ENCODE data around the gene ST3GAL5.

The ST3GAL5 gene

DNA sequence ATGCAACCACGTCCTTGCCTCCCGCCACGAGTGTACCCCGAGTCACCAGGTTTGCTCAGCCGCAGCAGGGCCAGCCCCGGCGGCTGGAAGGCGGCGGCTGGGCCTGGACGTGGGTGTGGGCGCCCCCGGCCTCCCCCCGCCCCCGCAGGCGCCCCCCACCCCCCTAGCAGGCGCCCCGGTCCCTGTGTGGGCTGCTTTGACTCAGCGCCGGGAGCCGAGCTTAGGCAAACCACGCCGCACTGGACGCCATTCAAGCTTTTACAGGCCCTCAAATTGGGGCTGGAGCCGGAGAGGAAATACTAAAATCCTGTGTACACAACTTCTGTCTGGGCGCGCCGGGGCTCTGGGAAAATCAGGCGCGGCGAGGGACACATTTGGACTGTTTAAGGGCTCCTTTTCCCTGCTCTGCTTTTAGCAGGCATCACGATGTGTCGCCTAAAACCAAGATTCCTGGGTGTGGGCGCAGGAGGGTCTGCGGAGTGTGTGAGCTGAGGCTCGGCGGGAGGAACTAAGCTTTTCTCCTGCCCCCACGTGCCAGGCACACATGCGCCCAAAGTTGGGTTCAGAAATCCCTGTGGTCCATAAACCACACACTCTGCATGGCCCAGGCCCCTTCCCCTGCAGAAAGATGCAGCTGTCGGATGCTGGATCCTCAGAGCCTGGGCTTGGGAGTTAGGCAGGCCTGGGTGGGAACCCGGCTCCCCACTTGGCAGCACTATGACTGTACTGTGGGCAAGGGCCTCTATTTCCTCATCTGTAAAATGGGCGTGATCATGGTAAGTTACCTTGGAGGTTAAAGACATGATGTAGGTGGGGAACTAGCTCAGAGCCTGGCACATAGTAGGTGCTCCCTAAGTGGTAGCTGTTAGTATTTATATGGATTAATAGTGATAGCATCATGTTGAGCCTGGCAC is 77.4 kb downstream of the ST3GAL5 start:
- DNase-seq (ENCODE audit: low read depth in 2 of 3, low spot score in 2 of 3), result no peak

DNA sequence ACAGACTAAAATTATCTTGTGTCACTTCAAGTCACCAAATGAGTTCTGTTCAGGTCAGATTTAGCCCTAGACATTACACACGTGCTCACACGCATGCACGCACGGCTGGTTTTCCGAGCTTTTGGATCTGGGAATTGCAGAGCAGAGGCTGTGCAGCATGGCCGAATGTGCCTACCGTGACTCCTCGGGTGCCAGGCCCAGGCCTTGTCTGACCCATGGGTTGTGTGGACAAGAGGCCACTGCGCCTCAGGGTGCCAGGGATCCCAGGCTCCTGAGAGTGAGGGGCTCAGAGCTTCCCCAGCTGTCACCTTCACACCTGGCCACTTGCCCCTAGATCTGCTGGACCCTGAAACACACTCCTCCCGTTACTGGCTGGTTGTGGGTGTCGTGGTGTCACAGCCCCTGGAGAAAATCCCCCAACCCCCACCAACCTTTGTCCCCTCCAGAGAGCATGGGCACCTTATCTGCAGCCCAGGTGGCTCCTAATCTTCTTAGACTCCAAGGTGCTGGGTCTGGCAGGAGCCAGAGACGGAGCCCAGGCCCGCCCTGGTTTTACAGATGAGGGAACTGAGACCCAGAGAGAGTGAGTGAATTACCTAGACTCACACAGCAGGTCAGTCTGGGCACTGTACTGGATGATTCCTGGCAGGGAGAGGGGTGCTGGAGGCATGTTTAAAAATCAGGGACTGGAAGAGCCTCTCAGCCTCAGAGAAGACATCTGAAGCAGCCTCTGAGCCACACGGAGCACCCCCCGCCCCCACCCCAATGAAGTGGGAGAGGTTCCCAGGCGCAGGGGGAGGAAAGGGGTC is 78.2 kb downstream of the ST3GAL5 start:
- DNase-seq (ENCODE audit: low read depth in 2 of 3, low spot score in 2 of 3), result no peak

DNA sequence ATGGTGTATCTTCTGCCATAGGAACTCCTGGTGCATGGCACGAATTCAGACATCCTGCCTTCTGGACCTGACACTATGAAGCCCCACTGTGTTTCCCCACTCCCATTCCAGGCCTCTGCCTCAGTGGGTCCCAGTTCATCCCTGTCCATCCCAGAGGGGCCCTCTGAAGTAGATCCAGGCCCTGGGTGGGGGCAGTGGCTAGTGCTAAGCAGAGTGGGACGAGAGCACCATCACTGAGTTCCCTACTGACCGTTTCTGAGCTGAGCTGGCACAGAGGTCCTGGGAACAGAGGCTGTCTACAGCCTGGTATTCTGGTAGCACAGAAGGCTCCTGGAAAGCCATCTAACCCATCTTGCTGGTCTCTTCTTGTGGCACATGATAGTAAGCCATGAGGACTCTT is 81.0 kb downstream of the ST3GAL5 start:
- DNase-seq (ENCODE audit: low read depth in 2 of 3, low spot score in 2 of 3), result no peak

DNA sequence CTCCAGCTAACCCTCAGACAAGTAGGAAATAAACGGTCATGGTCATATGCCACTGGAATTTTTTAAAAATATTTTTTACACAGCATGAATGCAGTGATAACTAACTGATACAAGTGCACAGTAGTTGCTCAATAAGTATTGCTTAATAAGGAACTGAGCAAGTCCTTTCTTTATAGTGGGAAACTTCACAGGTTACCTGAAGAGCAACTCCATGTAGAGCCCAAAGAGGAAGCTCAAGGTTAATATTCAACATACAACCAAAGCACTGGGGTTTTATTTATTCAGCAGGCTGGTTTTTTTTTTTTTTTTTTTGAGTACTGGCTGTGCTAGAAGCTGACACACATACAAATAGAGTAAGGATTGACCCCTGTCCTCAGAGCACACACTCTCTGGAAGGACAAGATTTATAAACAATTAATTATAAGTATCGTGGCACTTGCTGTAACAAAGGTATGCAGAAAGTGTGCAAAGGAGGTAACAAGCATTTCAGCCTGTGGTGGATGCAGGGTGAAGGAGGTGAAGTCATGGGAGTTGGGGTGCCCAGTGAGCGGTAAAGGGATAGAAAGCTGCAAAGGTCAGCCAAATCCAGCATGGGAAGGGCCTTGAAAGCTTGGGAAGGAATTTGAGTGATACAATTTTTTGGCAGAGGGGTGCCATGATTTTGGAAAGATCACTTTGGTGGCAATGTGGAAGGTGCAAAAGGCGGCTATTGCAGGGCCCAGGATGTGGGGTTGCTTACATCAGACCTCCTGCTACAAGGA is 82.3 kb downstream of the ST3GAL5 start:
- DNase-seq (ENCODE audit: low read depth in 2 of 3, low spot score in 2 of 3), result no peak

DNA sequence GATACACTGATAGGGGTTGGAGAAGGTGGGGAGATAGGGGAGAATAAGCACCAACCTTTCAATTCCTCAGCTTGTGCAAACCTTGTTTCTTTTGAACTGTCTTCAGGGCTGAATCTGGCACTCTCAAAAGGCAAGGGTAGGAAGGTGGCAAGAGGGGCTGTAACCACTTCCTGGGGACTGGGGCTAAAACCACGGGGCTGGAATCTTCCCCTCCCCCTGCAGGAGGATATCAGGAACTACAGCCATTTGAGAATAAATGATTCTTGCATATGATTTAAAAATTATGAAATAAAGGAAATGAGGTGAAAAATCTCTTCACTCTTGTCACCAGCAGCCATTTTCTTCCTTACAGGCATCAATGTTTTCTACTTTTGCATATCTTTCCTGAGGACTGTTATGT is 84.2 kb downstream of the ST3GAL5 start:
- no peak for DNase-seq (ENCODE audit: low read depth in 2 of 3, low spot score in 2 of 3)

DNA sequence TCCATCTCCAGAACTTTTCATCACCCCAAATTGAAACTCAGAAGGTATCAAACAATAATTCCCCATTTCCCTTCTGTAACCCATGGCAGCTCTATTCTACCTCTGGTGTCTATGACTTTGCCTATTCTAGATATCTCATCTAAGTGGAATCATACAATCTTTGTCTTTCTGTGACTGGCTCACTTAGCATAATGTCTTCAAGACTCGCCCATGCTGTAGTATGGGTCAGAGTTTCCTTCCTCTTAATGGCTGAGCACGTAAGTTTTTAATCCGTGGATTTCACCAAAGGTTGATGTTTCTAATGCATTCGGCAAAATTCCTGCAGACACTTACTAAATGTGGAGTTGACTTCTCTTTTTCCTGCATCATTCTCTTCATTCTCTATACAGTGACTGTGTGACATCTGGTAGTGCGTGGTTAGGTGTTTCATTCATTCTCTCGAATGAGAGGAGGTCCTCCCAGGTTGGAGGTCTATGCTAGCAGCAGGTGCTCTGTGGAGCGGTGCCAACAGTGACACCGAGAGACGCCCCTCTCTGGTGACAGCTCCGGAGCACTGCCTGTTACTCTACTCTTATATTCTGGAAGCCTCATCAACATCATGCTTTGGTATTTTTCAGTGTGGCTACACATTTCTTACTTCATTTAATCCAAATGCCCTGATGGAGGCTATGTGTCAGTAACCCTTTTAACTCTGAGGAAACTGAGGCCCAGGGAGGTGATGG is 84.9 kb downstream of the ST3GAL5 start:
- DNase-seq (ENCODE audit: low read depth in 2 of 3, low spot score in 2 of 3), result no peak

DNA sequence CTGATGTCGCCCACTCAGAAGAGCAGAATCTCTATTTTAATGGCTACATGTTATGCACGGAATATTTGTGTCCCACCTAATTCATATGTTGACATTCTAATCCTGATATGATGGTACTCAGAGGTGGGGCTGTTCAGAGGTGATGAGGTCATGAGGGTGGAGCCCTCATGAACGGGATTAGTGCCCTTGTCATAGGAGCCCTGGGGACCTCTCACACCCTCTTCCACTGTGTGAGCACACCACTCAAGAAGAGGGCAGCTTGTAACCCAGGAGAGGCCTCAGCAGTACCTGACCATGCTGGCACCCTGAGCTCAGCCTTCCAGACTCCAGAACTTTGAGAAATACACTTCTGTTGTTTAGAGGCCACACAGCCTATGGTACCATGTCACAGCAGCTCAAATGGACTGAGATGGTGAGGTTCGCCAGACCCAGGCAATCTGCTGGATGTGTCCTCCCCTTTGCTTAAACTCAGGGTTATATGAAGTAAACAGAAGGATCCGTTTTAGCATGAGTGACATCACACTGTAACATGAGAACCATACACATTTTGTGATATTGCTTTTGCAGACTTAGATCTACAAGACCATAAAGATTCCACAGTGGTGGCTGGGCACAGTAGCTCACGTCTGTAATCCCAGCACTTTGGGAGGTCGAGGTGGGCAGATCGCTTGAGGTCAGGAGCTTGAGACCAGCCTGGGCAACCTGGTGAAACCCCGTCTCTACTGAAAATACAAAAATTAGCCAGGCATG is 86.3 kb downstream of the ST3GAL5 start:
- no peak for DNase-seq (ENCODE audit: low read depth in 2 of 3, low spot score in 2 of 3)

DNA sequence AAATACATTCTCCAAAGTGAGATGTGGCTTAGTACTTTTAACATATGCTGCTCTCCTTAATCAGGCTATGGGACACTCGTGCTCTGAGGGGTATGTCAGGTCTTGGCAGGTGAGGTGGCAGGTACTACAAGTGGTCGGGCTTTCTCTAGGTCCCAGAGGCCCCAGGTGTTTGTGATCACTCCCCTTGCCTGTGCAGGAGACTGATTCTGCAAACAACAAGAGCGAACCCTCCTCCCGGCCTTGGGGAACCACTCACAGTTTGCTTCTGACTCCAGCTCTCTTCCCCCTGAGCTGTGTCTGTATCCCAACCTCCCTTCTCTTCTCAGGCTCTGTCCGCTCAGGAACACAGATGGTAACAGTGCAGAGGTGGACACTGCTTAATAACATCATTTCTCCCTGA is 86.9 kb downstream of the ST3GAL5 start:
- no peak for DNase-seq (ENCODE audit: low read depth in 2 of 3, low spot score in 2 of 3)

DNA sequence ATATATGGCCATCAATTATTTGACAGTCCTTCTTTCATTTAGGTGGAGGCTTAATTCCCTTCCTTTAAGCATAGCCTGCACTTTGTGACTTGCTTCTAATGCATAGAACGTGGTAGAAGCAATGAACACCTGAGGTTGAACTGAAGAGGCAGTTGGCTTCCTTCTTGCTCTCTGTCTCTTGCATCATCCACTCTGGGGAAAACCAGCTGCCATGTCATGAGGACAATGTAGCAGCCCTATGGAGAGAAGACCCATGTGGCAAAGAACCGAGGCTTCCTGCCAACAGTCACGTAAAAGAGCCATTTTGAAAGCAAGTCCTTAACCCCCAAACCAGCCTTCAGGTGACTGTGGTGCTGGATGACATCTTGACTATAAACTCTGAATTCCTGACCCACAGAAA is 88.2 kb downstream of the ST3GAL5 start:
- DNase-seq (ENCODE audit: low read depth in 2 of 3, low spot score in 2 of 3), result no peak

DNA sequence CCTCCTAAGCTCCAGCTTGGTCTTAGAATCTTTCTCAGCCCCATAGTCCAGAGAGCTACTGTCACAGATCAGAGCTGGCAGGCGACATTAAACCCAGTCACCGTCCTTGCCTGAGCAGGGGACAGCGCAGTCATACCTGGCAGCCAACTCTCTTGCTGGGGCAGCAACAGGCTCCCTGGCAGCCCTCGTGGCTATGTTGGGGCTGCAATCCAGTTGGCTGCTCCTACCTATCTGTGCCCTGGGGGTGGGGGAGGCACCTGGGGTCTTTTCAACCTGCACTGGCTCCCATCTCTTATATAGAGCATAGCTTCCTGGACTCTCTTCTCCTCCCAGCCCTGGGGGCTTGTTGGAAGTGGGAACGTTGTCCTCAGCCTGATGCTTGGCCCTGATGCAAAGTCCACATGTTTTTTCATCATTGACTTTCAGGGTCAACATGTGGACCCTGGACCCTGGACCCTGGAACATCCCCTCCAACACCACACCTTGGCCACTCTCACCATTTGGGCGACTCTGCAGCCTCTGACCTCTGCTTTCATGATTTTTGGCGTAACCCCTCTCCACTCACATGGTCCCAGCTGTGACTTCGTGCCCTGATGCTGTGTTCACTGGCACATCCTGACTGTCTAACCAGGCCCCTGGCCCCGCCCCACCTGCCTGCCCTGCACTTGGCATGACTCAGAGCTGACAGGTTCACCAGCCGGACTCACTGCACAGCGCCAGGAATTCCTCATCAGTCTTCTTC is 89.4 kb downstream of the ST3GAL5 start:
- no peak for DNase-seq (ENCODE audit: low read depth in 2 of 3, low spot score in 2 of 3)

DNA sequence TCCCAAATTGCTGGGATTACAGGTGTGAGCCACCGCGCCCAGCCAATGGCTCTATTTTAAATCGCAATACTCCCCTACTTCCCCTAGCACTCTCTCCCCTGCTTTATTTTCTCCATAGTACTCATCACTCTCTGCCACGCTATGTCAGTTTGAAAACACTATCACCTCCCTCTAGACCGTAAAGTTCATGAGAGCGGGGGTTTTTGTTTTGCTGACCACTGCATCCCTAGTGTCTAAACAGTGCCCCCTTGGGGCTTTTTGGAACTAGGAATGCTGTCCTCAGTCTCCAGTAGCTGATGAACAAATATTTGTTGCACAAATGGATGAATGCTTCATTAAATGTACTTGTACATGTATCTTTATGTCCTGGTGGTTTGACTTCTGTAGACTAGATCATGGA is 90.9 kb downstream of the ST3GAL5 start:
- no peak for DNase-seq (ENCODE audit: low read depth in 2 of 3, low spot score in 2 of 3)

DNA sequence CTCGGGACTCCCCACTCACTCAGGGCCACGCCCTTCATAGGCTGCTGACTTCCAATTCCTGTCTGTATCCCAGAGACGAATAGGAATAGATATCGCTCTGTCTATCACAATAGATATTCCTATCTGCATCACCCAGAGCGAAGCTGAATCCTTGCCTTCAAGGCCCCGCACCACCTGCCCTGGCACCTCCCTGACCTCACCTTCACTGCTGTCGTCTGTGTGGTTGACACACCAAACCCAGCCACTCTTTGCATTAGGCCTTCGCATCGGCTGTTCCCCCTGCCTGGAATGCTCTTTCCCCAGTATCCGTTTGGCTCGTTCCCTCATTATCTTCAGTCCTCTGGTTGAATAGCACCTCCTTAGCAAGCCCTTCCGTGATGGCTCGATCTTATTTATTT is 91.5 kb downstream of the ST3GAL5 start:
- no peak for DNase-seq (ENCODE audit: low read depth in 2 of 3, low spot score in 2 of 3)

DNA sequence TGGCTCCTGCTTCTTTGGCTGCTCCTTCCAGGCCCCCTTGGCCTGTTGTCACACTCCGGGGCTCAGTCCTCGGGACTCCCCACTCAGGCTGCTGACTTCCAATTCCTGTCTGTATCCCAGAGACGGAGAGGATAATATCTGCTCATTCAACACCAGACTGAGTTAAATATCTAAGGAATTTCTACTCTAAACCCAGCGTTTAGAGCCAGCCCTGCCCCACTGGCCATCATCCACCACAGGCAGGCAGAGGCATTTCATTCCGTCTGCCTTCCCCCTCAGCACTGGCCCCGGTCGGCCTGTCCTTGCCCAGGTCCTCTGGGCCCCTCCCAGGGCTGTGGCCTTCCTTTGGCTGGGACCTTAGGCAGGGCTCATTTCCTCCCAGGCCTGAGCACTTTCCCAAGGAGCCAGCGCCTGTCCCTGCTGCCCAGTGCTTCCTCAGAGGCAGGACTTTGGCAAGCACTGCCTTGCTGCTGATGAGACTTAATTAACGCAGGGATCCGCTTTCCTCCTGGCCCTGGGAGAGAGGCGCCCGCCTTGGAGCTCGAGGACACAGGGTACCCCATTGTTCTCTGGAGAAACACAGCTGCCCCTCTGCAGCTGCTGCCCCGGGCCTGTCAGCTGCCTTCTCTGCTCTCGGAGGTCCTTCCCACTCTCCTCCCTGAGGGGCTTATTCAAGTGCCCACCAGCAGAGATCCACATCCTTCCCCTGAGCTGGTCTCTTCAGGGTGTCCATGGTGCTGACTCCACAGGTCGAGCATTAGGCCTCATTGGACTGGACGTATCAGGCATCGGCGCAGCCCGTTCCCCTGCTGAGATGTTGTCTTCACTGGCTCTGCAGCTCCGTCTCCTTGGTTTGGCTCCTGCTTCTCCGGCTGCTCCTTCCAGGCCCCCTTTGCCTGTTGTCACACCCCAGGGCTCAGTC is 92.2 kb downstream of the ST3GAL5 start:
- DNase-seq (ENCODE audit: low read depth in 2 of 3, low spot score in 2 of 3), result no peak

DNA sequence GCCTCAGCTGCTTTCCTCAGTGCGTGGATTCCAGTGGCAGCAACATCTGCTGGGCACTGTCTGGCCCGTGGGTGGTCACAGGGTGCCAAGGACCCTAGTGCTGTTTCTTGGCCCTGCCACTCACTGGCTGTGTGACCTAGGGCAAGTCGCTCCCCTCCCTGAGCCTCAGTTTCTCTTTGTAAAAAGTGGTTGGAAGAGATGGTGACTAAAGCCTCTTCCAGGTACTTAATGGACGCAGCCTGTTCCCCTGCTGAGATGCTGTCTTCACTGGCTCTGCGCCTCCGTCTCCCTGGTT is 92.8 kb downstream of the ST3GAL5 start:
- DNase-seq (ENCODE audit: low read depth in 2 of 3, low spot score in 2 of 3), result no peak

DNA sequence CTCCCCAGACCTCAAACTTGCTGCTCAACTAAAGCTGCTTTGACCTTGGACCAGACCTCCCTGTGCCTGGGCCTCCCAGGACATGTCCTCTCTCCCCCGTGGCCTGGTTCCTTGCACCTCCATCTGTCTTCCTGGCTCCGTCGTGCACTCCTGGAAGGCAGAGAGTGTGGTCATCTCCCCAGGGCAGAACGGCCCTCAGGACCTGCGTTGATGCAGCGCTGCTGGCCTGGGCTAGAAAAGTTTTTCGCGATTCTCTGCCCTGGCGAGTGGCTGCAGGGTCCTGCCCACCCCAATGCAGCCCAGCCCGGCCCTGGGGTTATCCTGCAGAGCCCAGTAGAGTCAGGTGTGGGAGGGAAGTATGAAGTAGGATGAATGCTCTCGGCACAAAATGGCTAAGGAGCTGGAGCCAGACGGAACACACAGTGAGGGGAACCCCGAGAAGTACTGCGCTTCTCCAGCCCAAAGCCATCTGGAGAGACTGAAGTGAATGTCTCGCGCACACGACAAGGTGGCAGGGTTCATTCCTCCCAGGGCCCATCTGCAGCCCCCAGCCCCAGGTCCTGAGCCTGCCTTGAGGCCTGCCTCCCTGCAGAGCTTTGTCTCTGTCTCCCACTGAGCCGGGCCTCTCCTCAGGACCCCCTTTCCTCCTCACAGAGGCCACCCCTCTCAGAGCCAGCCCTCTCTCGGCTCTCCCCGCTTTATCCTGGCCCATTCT is 93.3 kb downstream of the ST3GAL5 start:
- no peak for DNase-seq (ENCODE audit: low read depth in 2 of 3, low spot score in 2 of 3)

DNA sequence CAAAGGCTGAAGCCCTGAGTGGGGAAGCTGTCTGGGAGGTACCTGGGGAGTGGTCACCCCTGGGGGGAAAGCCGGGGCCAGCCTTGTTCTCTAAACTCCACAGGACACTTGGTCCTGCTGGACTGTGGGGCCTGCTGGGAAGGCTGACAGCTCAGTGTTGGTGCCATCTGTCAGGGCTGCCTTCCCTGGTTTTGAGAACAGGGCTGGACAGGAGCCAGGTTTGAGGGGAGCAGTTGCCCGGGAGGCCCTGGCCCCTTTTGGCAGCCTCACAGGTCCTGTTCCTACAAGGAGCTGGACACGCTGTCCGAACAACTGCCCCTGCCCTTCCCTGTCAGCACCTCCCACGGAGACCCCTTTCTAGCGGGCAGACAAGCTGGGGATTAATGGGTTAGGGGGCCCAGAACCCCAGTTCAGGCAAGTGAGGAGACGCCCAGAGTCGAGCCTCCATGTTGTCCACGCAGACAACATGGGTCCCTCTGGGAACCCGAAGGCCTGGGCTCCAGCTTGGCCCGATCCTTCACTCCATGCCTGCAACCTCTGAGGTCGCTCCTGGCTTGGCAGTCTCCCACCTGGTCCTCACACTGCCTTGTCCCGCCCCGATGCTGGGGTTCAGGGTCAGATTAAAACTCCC is 94.2 kb downstream of the ST3GAL5 start:
- DNase-seq (ENCODE audit: low read depth in 2 of 3, low spot score in 2 of 3), result no peak

DNA sequence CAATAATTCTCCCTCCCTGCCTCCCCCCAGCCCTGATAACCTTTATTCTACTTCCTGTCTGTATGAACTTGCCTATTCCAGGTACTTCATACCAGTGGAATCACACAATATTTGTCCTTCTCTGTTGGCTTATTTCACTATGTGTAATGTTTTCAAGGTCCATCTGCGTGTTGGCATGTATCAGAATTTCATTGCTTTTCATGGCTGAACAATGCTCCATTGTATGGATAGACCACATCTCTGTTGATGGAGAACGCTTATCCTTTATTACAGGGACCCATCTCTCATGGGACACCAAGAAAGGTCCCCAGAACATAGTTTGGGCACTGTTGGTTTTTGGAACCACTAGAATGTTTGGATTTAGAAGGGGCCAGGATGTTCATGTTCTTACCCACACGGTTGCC is 94.8 kb downstream of the ST3GAL5 start:
- no peak for DNase-seq (ENCODE audit: low read depth in 2 of 3, low spot score in 2 of 3)

DNA sequence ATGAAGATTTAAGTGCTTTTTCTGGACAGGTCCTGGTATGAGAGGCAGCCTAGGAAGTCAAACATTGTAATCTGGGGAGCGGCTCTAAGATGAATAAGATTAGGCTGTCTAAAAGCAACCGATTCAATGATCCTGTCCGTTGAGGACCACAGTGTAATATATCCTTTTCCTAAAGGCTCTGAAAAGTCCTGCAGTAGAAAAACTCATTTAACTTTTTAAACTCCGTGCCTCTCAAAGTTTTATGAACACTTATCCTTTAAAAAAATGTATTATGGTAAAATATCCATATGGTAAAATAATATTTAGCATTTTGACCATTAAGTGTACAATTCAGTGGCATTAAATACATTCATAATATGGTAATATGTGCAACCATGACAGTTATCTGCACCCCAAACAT is 95.2 kb downstream of the ST3GAL5 start:
- no peak for DNase-seq (ENCODE audit: low read depth in 2 of 3, low spot score in 2 of 3)
